GM23338 (cell line): ENCODE results near the gene HARBI1. TPM values are rescaled to one million over a fixed set of nuclear protein-coding genes. Genes with fewer than 3 reads are reported as not detected.
A peak's percentile ranks its signal among the peaks of the same experiment; 100 is the strongest.

Experiments
- ATAC-seq: fragments of 200-7000 bp; cut with Tn5 transposase; 3 replicates; pipeline ENCODE4 v1.9.1; 2020
- DNase-seq: peaks from one replicate; pipeline ENCODE4 v3.0.0-alpha.2; 2015; ENCODE audit warnings: low spot score
- H2AFZ ChIP-seq: fragments of 200-600 bp; sonication (generic); 2 replicates; pipeline ENCODE4 v1.8.0; 2016; ENCODE audit warnings: antibody characterized with exemption, mild to moderate bottlenecking, moderate library complexity
- H3F3A ChIP-seq: fragments of 200-600 bp; sonication (generic); replicated peaks from 2 replicates; pipeline ENCODE4 v1.8.0; 2017; ENCODE audit warnings: antibody characterized with exemption, mixed run types, low read depth
- H3K27ac ChIP-seq: fragments of 200-600 bp; sonication (generic); 2 replicates; pipeline ENCODE4 v1.6.1; 2016; ENCODE audit warnings: low read depth
- H3K27me3 ChIP-seq: fragments of 200-600 bp; sonication (generic); 2 replicates; pipeline ENCODE4 v1.8.0; 2016; ENCODE audit warnings: mild to moderate bottlenecking, mixed run types, moderate library complexity; ENCODE audit not compliant: insufficient read depth
- H3K36me3 ChIP-seq: fragments of 200-600 bp; sonication (generic); 2 replicates; pipeline ENCODE4 v1.8.0; 2016; ENCODE audit warnings: mild to moderate bottlenecking; ENCODE audit not compliant: insufficient read depth
- H3K4me1 ChIP-seq: fragments of 200-600 bp; sonication (generic); 2 replicates; pipeline ENCODE4 v1.8.0; 2016; ENCODE audit warnings: mild to moderate bottlenecking, moderate library complexity; ENCODE audit not compliant: insufficient read depth
- H3K4me2 ChIP-seq: fragments of 200-600 bp; sonication (generic); 2 replicates; pipeline ENCODE4 v1.7.1; 2017; ENCODE audit warnings: mixed run types
- H3K4me3 ChIP-seq: fragments of 200-600 bp; sonication (generic); 2 replicates; pipeline ENCODE4 v1.6.1; 2016; ENCODE audit warnings: mixed run types
- H3K79me2 ChIP-seq: fragments of 200-600 bp; sonication (generic); replicated peaks from 2 replicates; pipeline ENCODE4 v1.8.0; 2017; ENCODE audit warnings: mild to moderate bottlenecking; ENCODE audit not compliant: insufficient read depth
- H3K9me2 ChIP-seq: fragments of 200-600 bp; sonication (generic); 2 replicates; pipeline ENCODE4 v1.8.0; 2017; ENCODE audit not compliant: insufficient read depth
- H4K20me1 ChIP-seq: fragments of 200-600 bp; sonication (generic); replicated peaks from 2 replicates; pipeline ENCODE4 v1.8.0; 2017; ENCODE audit warnings: mild to moderate bottlenecking; ENCODE audit not compliant: insufficient read depth
- H3K27ac Mint-ChIP-seq: 2 replicates; pipeline ENCODE4 v1.8.0; 2020; ENCODE audit warnings: inconsistent platforms, mild to moderate bottlenecking, moderate library complexity, mixed read lengths
- H3K27me3 Mint-ChIP-seq: 3 replicates; pipeline ENCODE4 v1.8.0; 2022; ENCODE audit warnings: low read depth, mild to moderate bottlenecking, moderate library complexity, mixed read lengths, inconsistent platforms; ENCODE audit not compliant: insufficient read depth, poor library complexity
- H3K36me3 Mint-ChIP-seq: 3 replicates; pipeline ENCODE4 v1.8.0; 2021; ENCODE audit warnings: low read depth, mild to moderate bottlenecking, inconsistent platforms, moderate library complexity, mixed read lengths
- H3K4me1 Mint-ChIP-seq: 3 replicates; pipeline ENCODE4 v1.8.0; 2020; ENCODE audit warnings: mild to moderate bottlenecking, inconsistent platforms, mixed read lengths
- H3K4me3 Mint-ChIP-seq: 3 replicates; pipeline ENCODE4 v1.8.0; 2021; ENCODE audit warnings: moderate library complexity, mild to moderate bottlenecking, inconsistent platforms, mixed read lengths
- H3K9me3 Mint-ChIP-seq: 3 replicates; pipeline ENCODE4 v1.8.0; 2020; ENCODE audit warnings: moderate library complexity, mild to moderate bottlenecking, inconsistent platforms, mixed read lengths
- CREB1 ChIP-seq: fragments of 250-450 bp; sonication (Bioruptor Pico); IDR thresholded peaks from 2 replicates; pipeline ENCODE4 v1.5.0; 2020; ENCODE audit warnings: low read depth, mild to moderate bottlenecking, moderate library complexity
- CTCF ChIP-seq, 2 experiments: fragments of 200-600 bp in 1 of 2; sonication (generic) in 1 of 2; conservative IDR thresholded peaks; 2 replicates each; pipeline versions ENCODE4 v1.5.1 to v1.6.1; 2016 to 2017; ENCODE audit warnings: antibody characterized with exemption in 2 of 2, low read depth in 2 of 2, mild to moderate bottlenecking in 2 of 2, moderate library complexity in 1 of 2
- ETS1 ChIP-seq: IDR thresholded peaks from 2 replicates; pipeline ENCODE4 v1.6.1; 2016; ENCODE audit warnings: antibody characterized with exemption
- EZH2 ChIP-seq: fragments of 200-600 bp; sonication (generic); IDR thresholded peaks from one replicate; pipeline ENCODE4 v1.8.0; 2017; ENCODE audit warnings: antibody characterized with exemption, mild to moderate bottlenecking, low read depth; ENCODE audit not compliant: unreplicated experiment
- EZH2phosphoT487 ChIP-seq: fragments of 200-600 bp; sonication (generic); IDR thresholded peaks from one replicate; pipeline ENCODE4 v1.8.1; 2018; ENCODE audit warnings: antibody characterized with exemption; ENCODE audit not compliant: unreplicated experiment
- JUNB ChIP-seq: IDR thresholded peaks from one replicate; pipeline ENCODE4 v1.6.1; 2016; ENCODE audit warnings: antibody characterized with exemption; ENCODE audit not compliant: unreplicated experiment
- NANOG ChIP-seq: IDR thresholded peaks from 2 replicates; pipeline ENCODE4 v1.6.1; 2016; ENCODE audit warnings: antibody characterized with exemption, borderline replicate concordance
- POLR2AphosphoS5 ChIP-seq: IDR thresholded peaks from 2 replicates; pipeline ENCODE4 v1.6.1; 2016; ENCODE audit warnings: antibody characterized with exemption, low read depth
- REST ChIP-seq: IDR thresholded peaks from one replicate; pipeline ENCODE4 v1.6.1; 2018; ENCODE audit warnings: antibody characterized with exemption; ENCODE audit not compliant: unreplicated experiment
- STAT1 ChIP-seq: IDR thresholded peaks from one replicate; pipeline ENCODE4 v1.6.1; 2016; ENCODE audit warnings: antibody characterized with exemption; ENCODE audit not compliant: unreplicated experiment
- ZNF114 ChIP-seq: fragments of 250-450 bp; sonication (Bioruptor Pico); IDR thresholded peaks from 2 replicates; pipeline ENCODE4 v1.5.0; 2020; ENCODE audit warnings: mild to moderate bottlenecking, moderate library complexity
- ZNF331 ChIP-seq: fragments of 250-450 bp; sonication (Bioruptor Pico); IDR thresholded peaks from 2 replicates; pipeline ENCODE4 v1.5.0; 2020; ENCODE audit warnings: low read depth, mild to moderate bottlenecking, moderate library complexity
- ZNF462 ChIP-seq: fragments of 250-450 bp; sonication (Bioruptor Pico); IDR thresholded peaks from 2 replicates; pipeline ENCODE4 v1.5.0; 2020; ENCODE audit warnings: mild to moderate bottlenecking, moderate library complexity
- polyA plus RNA-seq: library from polyadenylated mRNA; unstranded; fragments of >200 nt; fragmentation: Nextera tagmentation; extraction: Ambion mirVana; gene quantifications from 2 replicates; pipeline ENCODE4 v1.2.1, GENCODE V29; 2016
- total RNA-seq: library from RNA; depleted of rRNA; stranded (reverse); fragments of >200 nt; shearing (Covaris generic); gene quantifications from 2 replicates; pipeline ENCODE4 v1.2.3, GENCODE V29; 2014

Gene HARBI1
- total and polyA plus RNA-seq, 2 experiments from 2014 or later = 4.2 to 6.5 TPM

DNA sequence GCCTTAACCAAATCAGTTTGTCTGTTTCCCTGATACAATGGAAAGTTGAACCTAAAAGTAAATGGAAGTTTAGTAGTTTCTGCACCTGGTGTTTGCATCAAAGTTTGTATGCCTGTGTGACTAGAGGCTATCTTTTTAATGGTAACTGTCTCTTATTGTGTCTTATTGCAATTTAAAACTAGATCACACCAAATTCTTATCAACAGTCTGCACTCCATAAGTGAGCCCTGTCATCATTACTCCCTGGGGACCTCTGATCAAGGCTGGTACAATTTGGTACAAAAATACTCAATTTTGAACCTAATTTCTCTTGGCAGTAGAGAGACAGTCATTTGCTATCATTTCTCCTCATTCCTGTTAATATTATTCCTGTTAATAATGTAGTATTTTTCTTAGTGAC lies 45.3 kb upstream of the HARBI1 start:
- no peaks in the 10 kb centered on the region for H3K27me3 ChIP-seq
- Mint-ChIP-seq H3K27ac (no peak overlapping the region), H3K36me3 (peaks cover 54% of the 10 kb centered on the region), H3K27me3 (no peaks in the 10 kb centered on the region), H3K9me3 (no peaks in the 10 kb centered on the region), H3K4me3 (no peak overlapping the region), H3K4me1 (no peaks in the 10 kb centered on the region)
- H3K4me1 ChIP-seq = no peaks in the 10 kb centered on the region
- no peaks in the 10 kb centered on the region for H3K79me2 ChIP-seq
- 0 out of 2 replicates have a peak overlapping the region, but pooled peaks have one; percentile 14 for H3K27ac ChIP-seq
- peaks cover 4% of the 10 kb centered on the region for H4K20me1 ChIP-seq
- no peak overlapping the region for H3K4me2 ChIP-seq
- H3K36me3 ChIP-seq = peaks cover 32% of the 10 kb centered on the region
- no peak for ATAC-seq
- no peak for DNase-seq
- H2AFZ ChIP-seq = no peak overlapping the region
- no peaks in the 10 kb centered on the region for H3K9me2 ChIP-seq
- TF ChIP-seq REST = no peak
- TF ChIP-seq ETS1 = no peak
- no peak for TF ChIP-seq ZNF114
- no peak for TF ChIP-seq CTCF (conservative IDR thresholded peaks at IDR 0.05; ENCODE audit: low read depth in 2 of 2)
- TF ChIP-seq ZNF462 (CRISPR knock-in tag) = no peak
- no peak for TF ChIP-seq EZH2
- no peak for TF ChIP-seq NANOG
- no peak for TF ChIP-seq EZH2phosphoT487
- TF ChIP-seq CREB1 (CRISPR knock-in tag) = no peak
- no peak for TF ChIP-seq STAT1
- TF ChIP-seq POLR2AphosphoS5 = no peak
- TF ChIP-seq ZNF331 (CRISPR knock-in tag) = no peak
- TF ChIP-seq JUNB = no peak
- H3F3A ChIP-seq = no peaks in the 10 kb centered on the region
- H3K4me3 ChIP-seq = no peak overlapping the region
